HuH-7.5 (cell line): ENCODE data around the gene MYO15A.

ENCODE experiments used
- DNase-seq: peaks from one replicate; pipeline ENCODE4 v3.0.0; 2011; ENCODE audit warnings: low spot score

The MYO15A gene

GRCh38 chr17:18136357-18136756, 27.8 kb downstream of the MYO15A start:
- DNase-seq: no peak

- DNase-seq: no peak
Observed at GRCh38 chr17:18138065-18138749, 29.7 kb downstream of the MYO15A start.

DNA sequence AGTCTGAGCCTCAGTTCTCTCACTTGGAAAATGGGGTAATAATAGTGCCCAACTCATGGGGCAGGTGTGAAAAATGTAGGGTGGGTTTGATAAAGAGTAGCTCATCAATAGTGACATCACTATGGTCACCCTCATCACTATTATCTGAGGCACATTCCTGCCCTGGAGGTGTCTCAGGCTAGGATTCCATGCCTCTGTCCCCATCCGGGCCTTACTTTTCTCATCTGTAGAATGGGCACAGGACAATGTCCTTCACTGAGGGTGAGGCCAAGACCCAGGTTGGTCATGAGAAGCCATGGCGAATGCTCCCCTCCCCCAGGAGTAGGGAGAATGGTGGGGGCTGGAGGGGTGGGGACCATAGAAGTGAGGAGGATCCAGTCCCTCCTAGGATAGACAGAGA, 30.5 kb downstream of the MYO15A start:
- no peak for DNase-seq

DNA sequence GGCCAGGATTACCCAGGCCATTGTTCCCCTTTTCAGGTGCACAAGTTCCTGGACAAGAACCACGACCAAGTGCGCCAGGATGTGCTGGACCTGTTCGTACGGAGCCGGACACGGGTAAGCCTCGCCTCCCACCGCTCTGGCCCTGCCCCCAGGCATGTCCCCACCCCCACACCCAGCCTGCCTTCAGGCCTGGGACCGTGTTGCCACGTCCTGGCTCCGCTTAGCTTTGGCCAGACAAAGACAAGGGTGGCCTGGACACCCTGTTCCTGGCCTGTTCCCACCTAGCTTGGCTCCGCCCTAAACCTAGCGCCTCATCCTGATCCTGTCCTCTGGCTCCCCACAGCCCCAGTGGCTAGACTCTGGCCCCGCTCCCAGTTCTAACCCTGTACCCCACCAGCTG, 30.9 kb downstream of the MYO15A start:
- DNase-seq: no peak

DNA sequence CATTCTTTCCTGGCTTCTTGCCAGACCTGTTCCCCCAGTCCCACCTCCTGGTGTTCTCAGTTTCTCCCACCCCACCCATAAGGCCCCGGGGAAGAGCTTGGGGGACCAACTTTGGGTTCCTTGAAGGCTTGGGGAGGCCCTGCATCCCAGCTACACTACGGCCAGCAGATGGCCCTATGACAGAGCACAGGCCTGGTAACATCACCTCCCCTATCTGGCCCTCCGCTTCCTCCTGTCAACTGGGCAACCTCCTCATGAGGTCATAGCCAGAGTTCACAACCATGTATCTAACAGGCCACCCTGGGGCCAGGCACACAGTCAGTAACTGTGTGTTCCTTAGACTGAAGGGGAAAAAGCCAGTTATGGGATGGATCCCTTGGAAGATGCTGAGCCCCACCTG, 31.4 kb downstream of the MYO15A start:
- no peak for DNase-seq

- DNase-seq: no peak
Observed at GRCh38 chr17:18140648-18141047, 32.1 kb downstream of the MYO15A start.

- DNase-seq: no peak
Observed at GRCh38 chr17:18141210-18141803, 32.8 kb downstream of the MYO15A start.

- no peak for DNase-seq
Observed at GRCh38 chr17:18142417-18142816, 33.9 kb downstream of the MYO15A start.

DNA sequence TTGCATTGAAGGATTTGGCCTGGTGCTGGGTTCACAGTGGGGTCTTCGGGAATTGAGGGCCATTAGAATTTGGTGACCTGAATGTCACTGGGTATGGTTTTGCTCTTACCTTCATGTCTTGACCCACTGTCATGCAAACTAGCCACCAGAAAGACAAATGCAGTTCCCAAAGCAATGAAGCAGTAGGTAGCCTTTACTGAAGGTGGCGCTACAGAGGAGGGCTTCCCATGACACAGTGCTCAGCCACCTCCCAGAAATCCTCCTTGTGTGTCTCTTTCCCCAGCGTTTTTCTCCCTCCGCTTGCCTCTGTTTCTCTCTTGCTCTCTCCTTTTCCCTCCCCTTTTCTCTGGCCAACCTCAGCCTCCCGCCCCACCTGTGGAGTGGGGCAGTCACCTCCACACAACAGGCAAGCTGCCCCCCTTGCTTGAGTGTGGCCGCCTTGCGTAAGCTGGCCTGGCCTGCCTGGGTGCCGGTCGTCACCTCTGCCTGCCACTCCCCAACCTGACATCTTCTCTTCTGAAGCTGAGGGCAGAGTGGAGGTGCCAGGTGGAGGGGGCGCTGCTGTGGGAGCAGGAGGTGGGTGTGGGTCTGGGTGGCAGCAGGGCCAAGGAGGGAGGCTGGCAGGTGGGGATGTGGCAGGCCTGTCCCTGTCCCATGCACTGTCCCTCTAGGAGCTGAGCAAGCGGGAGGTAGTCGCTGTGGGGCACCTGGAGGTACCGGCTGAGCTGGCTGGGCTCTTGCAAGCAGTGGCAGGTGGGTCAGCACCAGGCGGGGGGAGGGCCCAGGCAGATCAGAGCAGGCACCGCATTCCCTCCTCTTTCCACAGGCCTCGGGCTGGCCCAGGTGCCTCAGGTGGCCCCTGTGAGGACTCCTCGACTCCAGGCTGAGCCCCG, 34.7 kb downstream of the MYO15A start:
- DNase-seq: no peak

GRCh38 chr17:18144261-18144660, 35.7 kb downstream of the MYO15A start:
- no peak for DNase-seq

DNA sequence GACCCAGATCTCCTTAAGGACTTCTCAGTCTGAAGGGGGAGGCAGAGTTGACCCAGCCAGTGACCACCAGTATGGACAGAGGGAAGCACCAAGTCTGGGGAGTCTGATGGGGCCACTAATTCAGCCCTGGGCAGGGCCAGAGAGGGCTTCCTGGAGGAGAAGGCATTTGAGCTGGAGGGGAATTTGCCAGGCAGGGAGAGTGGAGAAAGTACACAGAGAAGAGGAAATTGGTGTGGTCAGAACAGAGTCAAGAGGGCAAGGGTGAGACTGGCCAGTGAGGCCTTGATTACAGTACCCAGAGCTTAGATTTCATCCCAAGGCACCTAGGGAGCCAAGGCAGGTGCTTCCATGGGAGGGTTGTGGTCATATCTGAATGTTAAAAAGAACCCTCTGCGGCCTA, 36.3 kb downstream of the MYO15A start:
- no peak for DNase-seq

GRCh38 chr17:18145811-18146210, 37.3 kb downstream of the MYO15A start:
- DNase-seq: no peak

DNA sequence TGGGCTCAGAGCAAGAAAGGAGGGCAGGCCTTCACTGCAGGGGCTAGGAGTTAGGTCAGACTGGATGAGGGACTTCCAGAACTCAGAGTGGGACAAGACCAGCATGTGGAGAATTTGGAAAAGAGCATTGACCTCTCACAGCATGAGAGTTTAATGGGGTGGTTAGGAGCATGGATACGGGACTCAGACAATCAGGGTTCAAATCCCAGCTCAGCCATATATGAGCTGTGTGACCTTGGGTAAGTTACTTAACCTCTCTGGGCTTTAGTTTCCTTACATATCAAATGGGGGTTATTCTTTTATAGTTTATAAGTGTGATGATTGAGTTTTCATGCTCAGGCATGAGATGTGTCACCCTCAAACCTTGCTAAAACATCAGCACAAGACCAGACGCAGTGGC, 37.7 kb downstream of the MYO15A start:
- no peak for DNase-seq

- DNase-seq: no peak
Observed at GRCh38 chr17:18146980-18147379, 38.4 kb downstream of the MYO15A start.

DNA sequence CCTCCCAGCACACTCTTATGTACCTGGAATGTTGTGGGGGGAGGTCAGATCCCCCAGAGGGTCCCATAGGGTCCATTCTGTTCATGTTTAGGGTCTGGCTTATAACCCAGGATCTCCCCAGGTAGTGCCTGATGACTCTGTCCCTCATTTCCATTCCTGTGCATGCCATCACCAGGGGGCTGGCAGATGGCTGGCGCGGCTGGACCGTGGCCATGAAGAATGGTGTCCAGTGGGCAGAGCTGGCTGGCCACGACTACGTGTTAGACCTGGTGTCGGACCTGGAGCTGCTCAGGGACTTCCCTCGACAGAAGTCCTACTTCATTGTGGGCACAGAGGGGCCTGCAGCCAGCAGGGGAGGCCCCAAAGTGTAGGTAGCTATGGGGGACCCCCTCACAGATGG, 40.0 kb downstream of the MYO15A start:
- no peak for DNase-seq

DNA sequence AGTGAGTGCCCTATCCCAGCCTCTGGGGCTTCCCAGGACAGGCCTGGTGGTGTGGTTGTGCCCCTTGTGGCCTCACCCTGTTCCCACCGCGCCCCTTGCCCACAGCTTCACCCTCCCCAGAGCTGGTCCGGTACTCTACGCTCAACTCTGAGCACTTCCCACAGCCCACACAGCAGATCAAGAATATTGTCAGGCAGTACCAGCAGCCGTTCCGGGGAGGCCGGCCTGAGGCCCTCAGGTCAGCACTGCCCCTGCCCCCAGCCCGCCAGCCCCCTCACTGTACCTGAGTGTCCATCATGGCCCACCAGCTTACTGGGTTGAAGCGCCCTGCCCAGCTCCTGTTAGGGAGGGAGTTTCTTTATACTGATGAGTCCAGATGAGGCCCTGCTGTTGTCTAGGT, 42.7 kb downstream of the MYO15A start:
- DNase-seq: no peak

DNA sequence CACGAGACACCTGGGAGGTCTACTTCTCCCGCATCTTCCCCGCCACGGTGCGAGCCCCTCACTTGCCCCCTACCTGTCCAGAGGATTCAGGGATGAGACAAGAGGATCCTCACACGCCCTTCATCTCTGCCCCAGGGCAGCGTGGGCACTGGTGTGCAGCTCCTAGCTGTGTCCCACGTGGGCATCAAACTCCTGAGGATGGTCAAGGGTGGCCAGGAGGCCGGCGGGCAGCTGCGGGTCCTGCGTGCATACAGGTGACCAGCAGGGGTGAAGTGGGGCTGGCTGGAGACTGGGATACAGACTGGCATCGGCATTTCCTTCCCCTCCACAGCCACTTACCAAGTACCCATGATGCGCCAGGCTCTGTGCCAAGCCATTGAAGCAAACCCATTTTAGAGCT, 46.6 kb downstream of the MYO15A start:
- no peak for DNase-seq

DNA sequence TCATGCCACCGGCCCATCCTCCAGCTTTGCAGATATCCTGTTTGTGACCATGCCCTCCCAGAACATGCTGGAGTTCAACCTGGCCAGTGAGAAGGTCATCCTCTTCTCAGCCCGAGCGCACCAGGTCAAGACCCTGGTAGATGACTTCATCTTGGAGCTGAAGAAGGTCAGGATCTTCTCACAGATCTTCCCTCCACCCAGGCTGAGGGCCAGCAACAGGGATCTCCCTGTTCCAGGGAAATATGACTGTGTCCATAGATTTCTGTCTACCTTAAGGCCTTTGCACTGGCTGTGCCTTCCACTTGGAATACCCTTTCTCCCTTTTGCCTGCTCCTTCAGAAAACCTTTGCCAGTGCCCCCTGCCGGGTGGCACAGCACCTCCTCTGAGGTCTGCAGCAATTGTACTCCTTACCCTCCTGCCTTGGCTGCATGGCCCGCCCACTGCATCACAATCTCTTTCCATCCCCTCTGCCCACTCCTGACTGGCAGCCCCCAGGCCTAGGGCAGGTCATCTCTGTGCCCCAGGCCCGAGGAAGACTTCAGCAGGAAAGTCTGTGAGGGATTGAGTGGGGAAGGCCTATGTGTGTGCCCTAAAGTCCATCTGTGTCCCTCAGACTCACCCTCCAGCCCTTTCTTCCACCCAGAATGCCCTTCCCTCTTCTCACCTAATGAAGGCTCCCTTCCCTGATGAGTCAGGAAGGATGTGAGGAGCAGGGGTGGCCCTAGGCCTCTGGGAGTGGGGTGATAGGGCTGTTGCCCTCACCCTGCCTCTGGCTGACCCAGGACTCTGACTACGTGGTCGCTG, 47.8 kb downstream of the MYO15A start:
- no peak for DNase-seq

GRCh38 chr17:18156976-18157280, 48.4 kb downstream of the MYO15A start:
- no peak for DNase-seq

DNA sequence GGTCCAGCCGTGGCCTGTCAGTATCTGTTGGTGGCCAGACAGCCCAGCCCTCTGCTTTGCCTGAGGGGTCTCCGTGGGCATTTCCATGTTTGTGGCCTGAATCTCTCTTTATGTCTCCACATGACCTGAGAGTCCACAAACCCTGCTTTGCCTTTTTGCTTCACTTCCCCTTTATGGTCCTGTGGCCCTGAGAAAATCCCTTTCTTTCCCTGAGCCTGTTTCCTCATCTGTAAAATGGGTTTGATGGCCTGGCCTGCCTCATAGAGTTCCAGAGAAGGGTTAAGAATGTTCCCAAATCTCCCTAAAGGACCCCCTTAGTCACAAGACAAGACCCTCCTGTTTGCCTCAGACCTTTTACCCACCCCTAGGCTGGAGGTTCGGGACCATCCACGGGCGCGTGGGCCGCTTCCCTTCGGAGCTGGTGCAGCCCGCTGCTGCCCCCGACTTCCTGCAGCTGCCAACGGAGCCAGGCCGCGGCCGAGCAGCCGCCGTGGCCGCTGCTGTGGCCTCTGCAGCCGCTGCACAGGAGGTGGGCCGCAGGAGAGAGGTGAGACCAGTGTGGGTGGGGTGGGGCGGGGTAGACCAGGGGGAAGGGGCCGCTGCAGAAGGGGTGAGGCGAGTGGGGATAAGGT, 48.9 kb downstream of the MYO15A start:
- no peak for DNase-seq

DNA sequence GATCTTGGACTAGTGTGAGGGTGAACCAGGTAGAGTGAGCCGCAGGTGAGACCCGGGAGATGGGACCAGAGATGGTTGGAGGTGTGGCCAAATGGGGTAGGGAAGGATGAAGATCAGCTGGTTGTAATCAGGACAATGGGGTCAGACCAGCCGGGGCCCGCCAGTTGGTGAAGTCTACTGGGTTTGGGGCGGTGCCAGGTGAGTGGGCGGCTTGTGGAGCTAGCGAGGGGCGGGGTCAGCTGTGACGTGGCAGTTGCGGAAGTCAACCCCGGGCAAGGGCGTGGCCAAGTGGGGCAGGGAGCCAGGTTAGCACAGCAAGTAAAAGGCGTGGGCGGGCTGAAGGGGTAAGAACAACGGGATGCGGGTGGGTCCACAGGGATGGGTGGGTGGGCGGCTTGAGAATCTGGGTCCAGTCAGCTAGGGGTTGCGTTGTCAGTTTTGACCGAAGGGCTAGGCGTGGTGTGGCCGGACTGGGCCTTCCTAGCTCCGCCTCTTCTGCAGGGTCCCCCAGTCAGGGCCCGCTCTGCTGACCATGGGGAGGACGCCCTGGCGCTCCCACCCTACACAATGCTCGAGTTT, 49.6 kb downstream of the MYO15A start:
- DNase-seq: no peak
